GM19397 (cell line): ENCODE data around the gene SGTA.
"Not testable (repeated sequence)": the region's sequence is repeated elsewhere in the genome, so short reads cannot be mapped to it uniquely, and the experiment has no call there.

Experiments used
- ATAC-seq: cut with Tn5 transposase; IDR thresholded peaks from one replicate; pipeline ENCODE4 v1.9.1; 2021; ENCODE audit warnings: mild to moderate bottlenecking, moderate library complexity; ENCODE audit not compliant: unreplicated experiment

The SGTA gene

GRCh38 chr19:2782936-2783780 is at the start of gene SGTA:
TSS of gene SGTA (minus strand) at chr19:2783273. CDS start at chr19:2769068, 14,205 bp downstream.
- ATAC-seq: peak; percentile 64

GRCh38 chr19:2827840-2828489 is 44.9 kb upstream of the SGTA start:
- ATAC-seq: no peak

GRCh38 chr19:2827022-2827421 is 43.9 kb upstream of the SGTA start:
- no peak for ATAC-seq

GRCh38 chr19:2824129-2824528 is 41.1 kb upstream of the SGTA start:
- ATAC-seq: no peak

GRCh38 chr19:2823646-2824045 is 40.6 kb upstream of the SGTA start:
- no peak for ATAC-seq

- ATAC-seq: no peak
Measured at GRCh38 chr19:2822846-2823245, 39.8 kb upstream of the SGTA start.

GRCh38 chr19:2820112-2820702 is 37.1 kb upstream of the SGTA start:
- no peak for ATAC-seq

- peak; percentile 91 for ATAC-seq
Measured at GRCh38 chr19:2819540-2820111, 36.6 kb upstream of the SGTA start, which contains the start of gene ZNF554. TSS of gene ZNF554 (plus strand) at chr19:2819868. CDS start at chr19:2820072, 204 bp downstream.

- not testable (repeated sequence) for ATAC-seq
Measured at GRCh38 chr19:2817237-2817829, 34.3 kb upstream of the SGTA start.

- no peak for ATAC-seq
Measured at GRCh38 chr19:2816641-2817040, 33.6 kb upstream of the SGTA start.

GRCh38 chr19:2815923-2816322 is 32.9 kb upstream of the SGTA start:
- ATAC-seq: no peak

GRCh38 chr19:2815191-2815614 is 32.1 kb upstream of the SGTA start:
- no peak for ATAC-seq

- no peak for ATAC-seq
Measured at GRCh38 chr19:2814426-2814825, 31.4 kb upstream of the SGTA start.

- ATAC-seq: no peak
Measured at GRCh38 chr19:2813235-2814160, 30.4 kb upstream of the SGTA start.

GRCh38 chr19:2812414-2813234 is 29.6 kb upstream of the SGTA start:
- ATAC-seq: no peak

- no peak for ATAC-seq
Measured at GRCh38 chr19:2811735-2812413, 28.8 kb upstream of the SGTA start.

- no peak for ATAC-seq
Measured at GRCh38 chr19:2811221-2811722, 28.2 kb upstream of the SGTA start.
